T-helper 9 cell (primary cell): ENCODE results near the gene ZSWIM5.
"Not testable (repeated sequence)": the region's sequence is repeated elsewhere in the genome, so short reads cannot be mapped to it uniquely, and the experiment has no call there.

Source experiments
- DNase-seq: peaks from one replicate; pipeline ENCODE4 v3.0.0-alpha.2; 2020

The ZSWIM5 gene

DNA sequence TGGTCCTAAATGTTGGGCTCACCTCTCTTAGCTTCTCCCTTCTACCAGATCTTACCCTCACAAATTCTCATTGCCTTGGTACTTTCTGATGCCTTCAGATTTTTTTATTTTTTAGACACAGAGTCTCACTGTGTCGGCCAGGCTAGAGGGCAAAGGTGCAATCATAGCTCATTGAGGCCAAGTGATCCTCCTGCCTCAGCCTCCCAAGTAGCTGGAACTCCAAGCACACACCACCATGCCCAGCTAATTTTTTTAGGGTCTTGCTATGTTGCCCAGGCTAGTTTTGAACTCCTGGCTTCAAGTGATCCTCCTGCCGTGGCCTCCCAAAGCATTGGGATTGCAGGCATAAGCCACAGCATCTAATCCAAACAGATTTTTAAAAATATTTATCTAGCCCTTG lies 69.4 kb downstream of the ZSWIM5 start:
- no peak for DNase-seq

DNA sequence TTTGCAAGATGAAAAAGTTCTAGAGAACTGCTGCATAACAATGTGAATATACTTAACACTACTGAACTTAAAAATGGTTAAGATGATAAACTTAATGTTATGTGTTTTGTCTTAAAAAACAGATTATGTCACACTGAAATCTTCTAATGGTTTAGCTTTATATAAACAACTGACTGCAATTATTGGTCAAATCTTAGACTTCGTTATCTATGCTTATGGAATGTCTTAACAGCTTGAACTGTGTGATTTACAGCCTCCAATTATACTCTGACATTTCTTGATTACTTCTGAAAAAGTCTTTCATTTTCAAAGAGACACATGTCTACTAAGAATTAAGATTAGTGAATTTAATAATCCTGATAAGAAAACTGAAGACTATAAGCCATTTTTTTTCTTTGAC lies 71.1 kb downstream of the ZSWIM5 start:
- no peak for DNase-seq

DNA sequence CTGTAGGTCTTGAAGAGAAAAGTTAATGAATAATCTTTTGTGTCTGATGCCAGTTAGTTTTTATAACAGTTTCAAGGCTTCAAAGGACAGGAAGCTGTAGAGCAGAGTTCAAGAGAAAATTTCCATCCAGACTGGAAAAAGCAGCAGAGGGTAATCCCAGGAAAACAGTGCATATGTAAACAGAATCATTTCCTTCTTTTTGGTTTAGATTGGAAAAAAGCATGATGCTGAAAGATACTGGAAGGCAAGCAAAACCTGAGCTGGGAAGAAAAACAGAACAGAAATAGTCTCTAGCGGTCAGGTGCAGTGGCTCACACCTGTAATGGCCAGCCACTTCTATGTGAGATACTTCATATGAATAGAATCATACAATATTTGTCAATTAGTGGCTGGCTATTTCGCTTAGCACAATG lies 71.9 kb downstream of the ZSWIM5 start:
- no peak for DNase-seq

DNA sequence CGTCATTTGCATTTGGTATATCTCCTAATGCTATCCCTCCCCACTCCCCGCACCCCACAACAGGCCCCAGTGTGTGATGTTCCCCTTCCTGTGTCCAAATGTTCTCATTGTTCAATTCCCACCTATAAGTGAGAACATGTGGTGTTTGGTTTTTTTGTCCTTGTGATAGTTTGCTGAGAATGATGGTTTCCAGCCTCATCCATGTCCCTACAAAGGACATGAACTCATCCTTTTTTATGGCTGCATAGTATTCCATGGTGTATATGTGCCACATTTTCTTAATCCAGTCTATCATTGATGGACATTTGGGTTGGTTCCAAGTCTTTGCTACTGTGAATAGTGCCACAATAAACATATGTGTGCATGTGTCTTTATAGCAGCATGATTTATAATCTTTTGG lies 73.7 kb downstream of the ZSWIM5 start:
- DNase-seq, result not testable (repeated sequence)

DNA sequence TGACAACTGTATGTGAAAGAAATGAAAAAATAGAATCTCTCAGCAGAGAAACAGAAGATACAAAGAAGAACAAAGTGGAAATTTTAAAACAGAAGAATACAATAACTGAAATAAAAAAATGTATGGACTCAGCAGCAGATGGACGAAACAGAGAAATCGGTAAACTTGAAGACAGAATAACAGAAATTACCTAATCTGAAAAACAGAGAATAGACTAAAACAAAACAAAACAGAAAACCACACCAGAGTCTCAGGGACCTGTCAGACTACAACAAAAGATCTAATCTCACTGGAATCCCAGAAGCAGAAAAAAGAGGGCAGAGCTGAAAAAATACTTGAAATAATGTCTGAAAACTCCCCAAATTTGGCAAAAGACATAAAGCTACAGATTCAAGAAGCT lies 83.0 kb downstream of the ZSWIM5 start:
- DNase-seq, result no peak

DNA sequence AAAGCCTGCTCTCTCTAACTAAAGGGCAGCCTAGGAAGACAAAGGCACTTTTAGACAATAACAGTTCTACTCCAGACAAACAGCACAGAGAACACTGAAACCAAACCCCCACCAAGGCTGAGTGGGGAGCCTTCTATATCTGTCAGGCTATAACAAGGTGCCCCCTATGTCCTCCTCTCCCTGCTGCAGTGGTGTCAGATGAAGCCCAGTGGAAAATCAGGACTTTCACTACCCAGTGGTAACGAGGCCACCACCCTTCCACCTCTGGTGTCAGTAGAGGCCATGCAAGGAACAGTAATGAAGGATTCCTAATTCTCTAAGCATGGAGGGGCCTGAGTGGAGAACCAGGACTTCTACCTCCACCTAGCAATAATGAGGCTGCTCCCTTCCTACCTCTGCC lies 83.7 kb downstream of the ZSWIM5 start:
- no peak for DNase-seq

DNA sequence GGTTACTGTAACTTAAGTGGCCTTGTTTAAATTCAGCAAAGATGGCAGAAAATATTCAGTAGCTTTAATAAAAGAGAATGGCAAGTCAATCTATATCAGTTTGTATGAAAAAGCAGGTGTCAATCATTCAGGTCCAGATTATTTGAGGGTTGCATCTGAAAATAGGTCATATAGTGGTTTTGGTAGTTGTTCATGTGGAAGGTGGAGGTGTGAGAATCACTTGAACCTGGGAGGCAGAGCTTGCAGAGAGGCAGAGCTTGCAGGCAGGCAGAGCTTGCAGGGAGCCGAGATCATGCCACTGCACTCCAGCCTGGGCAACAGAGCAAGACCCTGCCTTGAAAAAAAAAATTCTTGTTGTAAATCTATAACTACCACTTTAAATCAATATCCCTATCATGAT lies 88.6 kb downstream of the ZSWIM5 start:
- no peak for DNase-seq

DNA sequence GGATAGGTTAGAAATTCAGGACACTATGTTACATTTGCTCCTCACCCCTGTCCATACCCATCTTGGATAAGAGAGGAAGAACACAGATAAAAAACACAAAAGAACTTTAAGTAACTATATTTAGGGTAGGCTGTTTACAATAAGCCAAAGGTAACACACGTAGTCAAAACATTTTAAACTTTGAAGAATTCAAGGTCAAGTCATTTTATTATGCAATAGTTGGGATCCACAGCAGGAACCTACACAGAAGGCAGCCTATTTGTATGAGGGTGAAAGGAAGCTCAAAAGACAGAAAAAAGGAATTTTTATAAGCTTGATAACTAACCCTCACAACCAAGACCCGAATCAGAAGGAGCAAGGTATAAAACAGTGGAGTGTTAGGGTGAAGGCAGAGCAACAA lies 89.6 kb downstream of the ZSWIM5 start:
- no peak for DNase-seq

DNA sequence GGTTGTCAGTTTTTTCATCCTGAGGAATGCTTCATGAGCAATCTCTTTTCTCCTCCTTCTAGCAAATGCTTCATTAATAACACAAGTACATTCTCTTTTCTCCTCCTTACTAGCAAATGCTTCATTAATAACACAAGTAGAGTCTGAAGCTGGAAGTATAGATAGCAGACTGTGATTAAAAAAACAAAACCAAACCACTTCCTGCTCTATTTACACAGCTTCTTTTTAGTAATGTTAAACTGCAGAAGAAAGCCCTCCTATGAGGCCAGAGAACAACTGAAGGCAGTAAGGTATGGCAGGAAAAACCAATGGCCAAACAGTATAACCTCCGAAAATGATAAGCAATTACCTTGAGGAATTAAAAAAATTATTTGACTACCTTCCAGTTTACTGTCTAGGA lies 90.1 kb downstream of the ZSWIM5 start:
- DNase-seq, result no peak

DNA sequence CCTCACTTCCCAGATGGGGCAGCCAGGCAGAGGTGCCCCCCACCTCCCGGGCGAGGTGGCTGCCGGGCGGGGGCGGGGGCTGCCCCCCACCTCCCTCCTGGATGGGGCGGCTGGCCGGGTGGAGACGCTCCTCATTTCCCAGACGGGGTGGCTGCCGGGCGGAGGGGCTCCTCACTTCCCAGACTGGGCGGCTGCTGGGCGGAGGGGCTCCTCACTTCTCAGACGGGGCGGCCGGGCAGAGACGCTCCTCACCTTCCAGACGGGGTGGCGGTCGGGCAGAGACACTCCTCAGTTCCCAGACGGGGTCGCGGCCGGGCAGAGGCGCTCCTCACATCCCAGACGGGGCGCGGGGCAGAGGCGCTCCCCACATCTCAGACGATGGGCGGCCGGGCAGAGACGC lies 91.2 kb downstream of the ZSWIM5 start:
- DNase-seq, result not testable (repeated sequence)

DNA sequence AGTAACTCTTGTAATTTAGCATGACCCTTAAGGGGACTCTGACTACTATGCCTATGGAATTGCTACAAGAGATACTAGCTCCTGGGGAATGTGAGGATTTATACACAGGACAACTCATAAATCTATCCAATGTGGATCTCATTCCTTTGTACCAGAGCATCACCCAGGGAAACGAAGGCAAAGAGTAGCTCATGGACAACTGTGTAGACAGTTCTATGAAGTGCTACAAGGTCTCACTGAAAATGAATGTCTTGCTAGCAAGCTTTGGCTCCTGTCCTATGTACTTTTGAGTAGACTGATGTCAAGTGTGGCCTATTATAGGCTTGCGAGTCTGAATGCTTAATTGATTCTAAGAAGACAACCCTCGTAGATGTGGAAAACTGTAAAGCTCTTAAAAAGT lies 93.7 kb downstream of the ZSWIM5 start:
- DNase-seq, result no peak

DNA sequence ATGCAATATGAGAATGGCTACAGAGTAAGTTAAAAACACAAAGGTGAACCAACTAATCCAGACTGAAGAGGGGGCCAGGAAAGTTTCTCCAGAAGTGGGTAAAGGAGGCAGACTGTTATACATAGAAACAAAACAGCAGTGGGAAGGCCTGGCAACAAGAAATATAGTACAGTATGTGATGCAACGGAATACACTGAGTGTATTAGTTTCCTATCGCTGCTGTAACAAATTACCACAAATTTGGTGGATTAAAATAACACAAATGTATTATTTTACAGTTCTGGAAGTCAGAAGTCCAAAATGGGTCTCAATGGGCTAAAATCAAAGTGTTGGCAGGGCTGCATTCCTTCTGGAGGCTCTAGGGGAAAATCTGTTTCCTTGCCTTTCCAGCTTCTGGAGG lies 95.2 kb downstream of the ZSWIM5 start:
- DNase-seq, result no peak

DNA sequence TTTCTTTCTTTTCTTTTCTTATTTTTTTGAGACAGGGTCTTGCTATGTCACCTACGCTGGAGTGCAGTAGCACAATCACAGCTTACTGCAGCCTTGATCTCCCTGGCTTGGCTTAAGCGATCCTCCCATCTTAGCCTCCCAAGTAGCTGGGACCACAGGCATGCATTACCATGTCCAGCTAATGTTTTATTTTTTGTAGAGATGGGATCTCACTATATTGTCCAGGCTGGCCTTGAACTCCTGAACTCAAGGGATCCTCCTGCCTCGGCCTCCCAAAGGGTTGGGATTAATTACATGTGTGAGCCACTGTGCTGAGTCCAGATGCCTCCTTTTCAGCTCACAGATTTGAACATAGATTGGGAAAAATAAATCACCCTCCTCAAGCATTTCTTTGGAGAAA lies 98.6 kb downstream of the ZSWIM5 start:
- no peak for DNase-seq

DNA sequence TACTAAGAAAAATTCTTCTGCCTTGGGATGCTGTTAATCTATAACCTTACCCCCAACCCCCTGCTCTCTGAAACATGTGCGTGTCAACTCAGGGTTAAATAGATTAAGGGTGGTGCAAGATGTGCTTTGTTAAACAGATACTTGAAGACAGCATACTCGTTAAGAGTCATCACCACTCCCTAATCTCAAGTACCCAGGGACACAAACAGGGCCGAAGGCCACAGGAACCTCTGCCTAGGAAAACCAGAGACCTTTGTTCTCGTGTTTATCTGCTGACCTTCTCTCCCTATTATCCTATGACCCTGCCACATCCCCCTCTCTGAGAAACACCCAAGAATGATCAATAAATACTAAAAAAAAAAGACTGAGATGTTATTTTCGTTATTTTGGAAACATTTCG lies 99.5 kb downstream of the ZSWIM5 start:
- not testable (repeated sequence) for DNase-seq

DNA sequence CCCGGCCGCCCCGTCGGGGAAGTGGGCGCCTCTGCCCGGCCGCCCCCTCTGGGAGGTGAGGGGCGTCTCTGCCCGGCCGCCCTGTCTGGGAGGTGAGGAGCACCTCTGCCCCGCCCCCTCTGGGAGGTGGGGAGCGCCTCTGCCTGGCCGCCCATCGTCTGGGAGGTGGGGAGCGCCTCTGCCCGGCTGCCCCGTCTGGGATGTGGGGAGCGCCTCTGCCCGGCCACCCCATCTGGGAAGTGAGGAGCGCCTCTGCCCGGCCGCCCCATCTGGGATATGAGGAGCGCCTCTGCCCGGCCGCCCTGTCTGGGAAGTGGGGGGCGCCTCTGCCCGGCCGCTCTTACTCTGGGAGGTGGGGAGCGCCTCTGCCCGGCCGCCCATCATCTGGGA lies 100.3 kb downstream of the ZSWIM5 start:
- DNase-seq, result not testable (repeated sequence)

DNA sequence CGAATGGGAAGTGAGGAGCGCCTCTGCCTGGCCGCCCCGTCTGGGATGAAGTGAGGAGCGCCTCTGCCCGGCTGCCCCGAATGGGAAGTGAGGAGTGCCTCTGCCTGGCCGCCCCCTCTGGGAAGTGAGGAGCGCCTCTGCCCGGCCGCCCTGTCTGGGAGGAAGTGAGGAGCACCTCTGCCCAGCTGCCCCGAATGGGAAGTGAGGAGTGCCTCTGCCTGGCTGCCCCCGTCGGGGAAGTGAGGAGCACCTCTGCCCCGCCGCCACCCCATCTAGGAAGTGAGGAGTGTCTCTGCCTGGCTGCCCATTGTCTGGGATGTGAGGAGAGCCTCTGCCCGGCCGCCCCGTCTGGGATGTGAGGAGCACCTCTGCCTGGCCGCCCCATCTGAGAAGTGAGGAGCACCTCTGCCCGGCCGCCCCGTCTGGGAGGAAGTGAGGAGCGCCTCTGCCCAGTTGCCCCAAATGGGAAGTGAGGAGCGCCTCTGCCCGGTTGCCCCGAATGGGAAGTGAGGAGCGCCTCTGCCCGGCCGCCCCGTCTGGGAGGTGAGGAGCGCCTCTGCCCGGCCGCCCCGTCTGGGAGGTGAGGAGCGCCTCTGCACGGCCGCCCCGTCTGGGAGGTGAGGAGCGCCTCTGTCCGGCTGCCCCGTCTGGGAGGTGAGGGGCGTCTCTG lies 100.8 kb downstream of the ZSWIM5 start:
- DNase-seq, result not testable (repeated sequence)

DNA sequence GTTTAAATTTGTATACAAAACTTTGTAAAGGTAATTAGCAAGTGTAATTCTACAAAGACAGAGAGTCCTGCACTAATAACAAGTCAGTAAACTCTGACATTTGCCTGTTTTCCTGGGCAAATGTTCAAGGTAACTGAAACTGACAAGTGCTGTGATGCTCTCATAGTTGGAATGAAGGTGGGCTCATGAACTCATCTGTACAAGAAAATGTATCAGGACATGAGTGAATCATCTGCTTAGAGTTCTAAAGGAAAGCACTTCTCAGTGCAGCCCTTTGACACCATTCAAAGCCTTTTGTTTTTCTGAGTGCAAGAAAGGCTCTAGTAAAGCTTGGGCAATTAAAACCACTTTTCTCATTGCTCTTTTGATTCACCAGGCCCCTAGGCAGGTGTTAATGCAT lies 102.9 kb downstream of the ZSWIM5 start:
- no peak for DNase-seq

DNA sequence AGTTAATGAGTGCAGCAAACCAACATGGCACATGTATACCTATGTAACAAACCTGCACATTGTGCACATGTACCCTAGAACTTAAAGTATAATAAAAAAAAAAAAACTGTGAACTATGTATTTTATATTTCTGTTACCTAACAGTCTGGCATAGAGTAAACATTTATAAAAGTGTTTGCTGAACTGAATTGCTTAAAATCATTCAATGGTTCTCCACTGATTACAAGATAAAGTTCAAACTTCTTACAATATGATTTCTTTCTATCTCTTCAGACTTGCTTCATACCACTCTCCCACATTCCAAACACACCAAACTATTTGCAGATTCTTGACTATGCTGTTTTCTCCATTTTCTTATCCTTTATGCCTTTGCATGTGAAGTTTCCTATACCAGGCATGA lies 104.5 kb downstream of the ZSWIM5 start:
- no peak for DNase-seq

DNA sequence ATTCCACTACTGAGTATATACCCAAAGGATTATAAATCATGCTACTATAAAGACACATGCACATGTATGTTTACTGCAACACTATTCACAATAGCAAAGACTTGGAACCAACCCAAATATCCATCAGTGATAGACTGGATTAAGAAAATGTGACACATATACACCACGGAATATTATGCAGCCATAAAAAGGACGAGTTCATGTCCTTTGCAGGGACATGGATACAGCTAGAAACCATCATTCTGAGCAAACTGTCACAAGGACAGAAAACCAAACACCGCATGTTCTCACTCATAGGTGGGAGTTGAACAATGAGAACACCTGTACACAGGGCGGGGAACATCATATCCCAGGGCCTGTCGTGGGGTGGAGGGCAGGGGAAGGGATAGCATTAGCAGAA lies 104.9 kb downstream of the ZSWIM5 start:
- not testable (repeated sequence) for DNase-seq

DNA sequence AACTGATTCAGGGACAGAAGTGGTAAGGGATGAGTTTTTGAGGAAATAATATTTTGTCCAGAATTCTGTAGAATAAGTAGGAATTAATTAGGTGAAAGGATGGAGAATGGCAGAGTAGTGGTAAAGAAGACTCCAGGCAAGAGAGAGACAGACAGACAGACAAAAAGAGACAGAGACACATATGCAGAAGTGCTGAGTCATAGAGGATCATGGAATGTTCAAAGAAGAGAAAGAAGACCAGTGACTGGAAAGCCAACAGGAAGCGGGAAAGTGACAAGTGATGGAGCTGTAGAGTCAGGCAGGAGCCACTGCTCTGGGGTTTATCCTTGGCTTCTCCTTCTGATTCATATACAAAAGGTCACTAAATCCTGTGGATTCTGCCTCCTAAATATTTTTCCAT lies 108.5 kb downstream of the ZSWIM5 start:
- no peak for DNase-seq

DNA sequence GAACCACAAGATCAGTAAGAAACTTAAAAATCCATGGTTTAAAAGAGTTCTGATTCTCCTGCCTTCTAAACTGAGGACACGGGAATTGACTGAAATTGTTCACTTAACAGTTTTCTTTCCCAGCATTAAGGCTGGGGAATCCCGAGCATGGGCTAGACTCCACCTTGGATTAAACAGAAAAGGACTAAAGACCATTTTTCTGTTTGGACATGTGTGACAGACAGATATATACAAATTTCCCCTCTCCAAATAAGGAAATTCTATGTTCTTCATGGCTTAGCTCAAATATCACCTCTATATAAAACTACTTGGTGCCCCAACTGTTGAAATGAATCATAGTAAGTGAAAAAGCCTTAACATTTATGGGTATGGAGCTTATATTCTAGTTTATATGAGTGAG lies 109.3 kb downstream of the ZSWIM5 start:
- DNase-seq, result no peak

DNA sequence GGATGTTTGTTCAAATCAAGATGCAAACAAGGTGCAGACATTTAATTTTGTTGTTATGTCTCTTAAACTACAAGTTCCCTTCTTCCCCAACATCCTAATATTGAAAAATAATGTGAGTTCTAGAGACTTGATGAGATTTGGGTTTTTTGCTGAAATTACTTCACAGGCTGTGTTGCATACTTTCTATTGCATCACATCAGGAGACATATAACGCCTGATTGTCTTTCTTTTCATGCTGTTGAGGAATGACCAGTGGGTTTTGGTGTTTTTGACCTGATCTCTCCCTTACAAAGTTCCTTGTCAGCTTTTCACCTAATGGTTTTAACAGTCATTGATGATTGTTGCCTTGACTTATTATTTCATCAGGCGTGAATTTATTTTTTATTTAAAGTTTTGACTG lies 111.0 kb downstream of the ZSWIM5 start:
- DNase-seq, result no peak

DNA sequence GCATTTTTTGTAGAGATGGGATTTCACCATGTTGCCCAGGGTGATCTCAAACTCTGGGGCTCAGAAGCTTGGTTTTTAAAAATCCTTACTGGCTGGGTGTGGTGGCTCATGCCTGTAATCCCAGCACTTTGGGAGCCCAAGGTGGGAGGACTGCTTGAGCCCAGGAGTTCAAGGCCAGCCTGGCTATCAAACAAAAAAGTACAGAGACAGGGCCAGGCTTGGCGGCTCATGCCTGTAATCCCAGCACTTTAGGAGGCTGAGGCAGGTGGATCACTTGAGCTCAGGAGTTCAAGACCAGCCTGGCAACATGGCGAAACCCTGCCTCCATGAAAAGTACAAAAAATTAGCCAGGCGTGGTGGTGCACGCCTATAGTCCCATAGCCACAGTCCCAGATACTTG lies 112.0 kb downstream of the ZSWIM5 start:
- DNase-seq, result not testable (repeated sequence)

DNA sequence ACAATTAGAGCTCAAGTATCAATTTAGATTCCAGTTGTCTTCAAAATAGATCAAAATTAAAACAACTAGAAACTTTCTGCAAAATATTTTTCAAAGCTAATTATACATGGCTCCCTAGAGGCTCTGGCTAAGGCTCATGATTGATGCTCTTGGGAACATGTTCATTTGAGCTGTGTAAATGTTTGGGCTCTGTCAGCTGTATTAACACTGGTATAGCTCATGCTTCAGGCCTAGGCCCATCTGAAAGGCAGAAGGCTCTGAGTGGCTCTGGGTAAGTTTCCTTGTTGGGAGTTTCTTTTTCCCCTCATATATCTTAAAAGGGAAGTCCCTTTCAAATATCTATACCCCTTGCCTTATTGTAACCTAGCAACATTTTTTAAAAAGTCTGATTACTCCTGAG lies 113.1 kb downstream of the ZSWIM5 start:
- DNase-seq, result no peak

DNA sequence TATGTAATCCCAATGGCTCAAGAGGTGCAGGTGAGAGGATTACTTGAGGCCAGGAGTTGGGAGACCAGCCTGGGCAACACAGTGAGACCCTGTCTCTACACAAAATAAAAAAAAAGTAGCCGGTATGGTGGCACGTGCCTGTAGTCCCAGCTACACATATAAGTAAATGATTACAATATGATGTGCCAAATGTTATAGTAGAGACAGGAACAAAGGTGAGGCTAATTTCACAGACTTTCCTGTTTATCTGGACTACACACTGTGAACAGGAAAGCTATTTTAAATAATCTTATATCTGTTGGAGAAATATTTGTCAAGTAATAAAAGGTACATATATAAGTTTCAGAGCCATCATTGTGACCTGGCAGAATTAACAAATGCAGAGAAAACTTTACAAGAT lies 116.7 kb downstream of the ZSWIM5 start:
- DNase-seq, result no peak

DNA sequence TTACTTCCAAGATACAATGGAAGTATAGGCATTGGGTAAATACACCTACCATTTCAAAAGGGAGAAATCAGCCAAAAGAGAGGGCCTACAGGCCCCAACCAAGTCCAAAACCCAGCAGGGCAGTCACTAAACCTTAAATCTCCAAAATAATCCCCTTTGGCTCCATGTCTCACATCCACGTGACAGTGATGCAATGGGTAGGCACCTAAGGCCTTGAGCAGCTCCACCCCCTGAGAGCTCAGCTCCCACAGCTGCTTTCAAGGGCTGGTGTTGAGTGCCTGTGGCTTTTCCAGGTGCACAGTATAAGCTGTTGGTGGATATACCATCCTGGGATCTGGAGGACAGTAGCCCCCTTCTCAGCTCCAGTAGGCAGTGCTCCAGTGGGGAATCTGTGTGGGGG lies 121.8 kb downstream of the ZSWIM5 start:
- no peak for DNase-seq
